Neural cell (in vitro differentiated cells): ENCODE results near the gene GABRA4.

Experiments
- CTCF ChIP-seq: fragments of 450-650 bp; IDR thresholded peaks from 2 replicates; pipeline ENCODE4 v1.5.1; 2014; ENCODE audit warnings: antibody characterized with exemption, mild to moderate bottlenecking, moderate library complexity; ENCODE audit not compliant: poor library complexity, severe bottlenecking
- EP300 ChIP-seq: fragments of 450-650 bp; conservative IDR thresholded peaks from 2 replicates; pipeline ENCODE4 v1.6.1; 2014; ENCODE audit warnings: antibody characterized with exemption, mild to moderate bottlenecking, moderate library complexity; ENCODE audit not compliant: poor library complexity, severe bottlenecking
- EZH2 ChIP-seq: fragments of 200-600, 300-800 bp; shearing (Covaris generic), sonication (generic); IDR thresholded peaks from 2 replicates; pipeline ENCODE4 v1.6.1; 2014; ENCODE audit warnings: antibody characterized with exemption, low read length, borderline replicate concordance, mild to moderate bottlenecking; ENCODE audit not compliant: insufficient read depth, poor library complexity, severe bottlenecking
- MXI1 ChIP-seq: fragments of 450-650 bp; conservative IDR thresholded peaks from 2 replicates; pipeline ENCODE4 v1.6.1; 2014; ENCODE audit warnings: antibody characterized with exemption, mild to moderate bottlenecking; ENCODE audit not compliant: poor library complexity, severe bottlenecking
- POLR2AphosphoS5 ChIP-seq: IDR thresholded peaks from 2 replicates; pipeline ENCODE4 v1.6.1; 2012
- RAD21 ChIP-seq: fragments of 450-650 bp; conservative IDR thresholded peaks from 2 replicates; pipeline ENCODE4 v1.6.1; 2014; ENCODE audit warnings: antibody characterized with exemption, mild to moderate bottlenecking, moderate library complexity
- REST ChIP-seq: IDR thresholded peaks from 2 replicates; pipeline ENCODE4 v1.6.1; 2012; ENCODE audit warnings: borderline replicate concordance

GRCh38 chr4:46984781-46985180, 8.6 kb downstream of the GABRA4 start:
- no peak for TF ChIP-seq POLR2AphosphoS5
- TF ChIP-seq RAD21, result no peak
- TF ChIP-seq CTCF, result no peak
- TF ChIP-seq EZH2, result no peak
- TF ChIP-seq MXI1, result no peak
- no peak for TF ChIP-seq REST
- no peak for TF ChIP-seq EP300
